ENCODE measurements around the gene DAPK2.
"Not testable (repeated sequence)": the region's sequence is repeated elsewhere in the genome, so short reads cannot be mapped to it uniquely, and the experiment has no call there.

The DAPK2 gene

GRCh38 chr15:64046421-64047153 is at the start of gene DAPK2:
DAPK2 (minus strand) TSS chr15:64046485; CDS start chr15:64040261, 6,224 bp downstream.
- peak; percentile 49 for DNase-seq (ENCODE audit: low read depth)

GRCh38 chr15:64095431-64095794 is 49.1 kb upstream of the DAPK2 start:
- no peak for DNase-seq (ENCODE audit: low read depth)

GRCh38 chr15:64093627-64094417 is 47.5 kb upstream of the DAPK2 start, which contains the start of gene CIAO2A:
CIAO2A (minus strand) TSS chr15:64093838; CDS start chr15:64093768, 70 bp downstream.
- DNase-seq (ENCODE audit: low read depth), result peak; percentile 92

GRCh38 chr15:64092864-64093626 is 46.8 kb upstream of the DAPK2 start:
- DNase-seq (ENCODE audit: low read depth), result peak; percentile 22

GRCh38 chr15:64092075-64092820 is 46.0 kb upstream of the DAPK2 start:
- DNase-seq (ENCODE audit: low read depth), result no peak

GRCh38 chr15:64090527-64090926 is 44.2 kb upstream of the DAPK2 start:
- DNase-seq (ENCODE audit: low read depth), result no peak

- no peak for DNase-seq (ENCODE audit: low read depth)
These were observed 43.4 kb upstream of the DAPK2 start for GRCh38 chr15:64089543-64090280.

- no peak for DNase-seq (ENCODE audit: low read depth)
These were observed 36.5 kb upstream of the DAPK2 start for GRCh38 chr15:64082757-64083156.

- not testable (repeated sequence) for DNase-seq (ENCODE audit: low read depth)
These were observed 27.2 kb upstream of the DAPK2 start for GRCh38 chr15:64073496-64073895.

GRCh38 chr15:64072812-64073211 is 26.5 kb upstream of the DAPK2 start:
- DNase-seq (ENCODE audit: low read depth), result no peak

GRCh38 chr15:64071931-64072765 is 25.9 kb upstream of the DAPK2 start:
- no peak for DNase-seq (ENCODE audit: low read depth)

- no peak for DNase-seq (ENCODE audit: low read depth)
These were observed 24.9 kb upstream of the DAPK2 start for GRCh38 chr15:64070965-64071851.

GRCh38 chr15:64070106-64070505 is 23.8 kb upstream of the DAPK2 start:
- no peak for DNase-seq (ENCODE audit: low read depth)

- DNase-seq (ENCODE audit: low read depth), result no peak
These were observed 21.8 kb upstream of the DAPK2 start for GRCh38 chr15:64068133-64068532.

- DNase-seq (ENCODE audit: low read depth), result peak; percentile 68
These were observed 21.3 kb upstream of the DAPK2 start for GRCh38 chr15:64067564-64068030.

GRCh38 chr15:64066451-64066850 is 20.2 kb upstream of the DAPK2 start:
- no peak for DNase-seq (ENCODE audit: low read depth)

GRCh38 chr15:64060716-64061115 is 14.4 kb upstream of the DAPK2 start:
- DNase-seq (ENCODE audit: low read depth), result no peak

GRCh38 chr15:64059104-64059503 is 12.8 kb upstream of the DAPK2 start:
- DNase-seq (ENCODE audit: low read depth), result not testable (repeated sequence)

GRCh38 chr15:64058279-64058678 is 12.0 kb upstream of the DAPK2 start:
- DNase-seq (ENCODE audit: low read depth), result no peak

Measured in activated T-cell treated with anti-CD3 and anti-CD28 coated beads for 24 hours (primary cell).